Stimulated activated CD4-positive, alpha-beta T cell treated with anti-CD3 and anti-CD28 coated beads, TNF-alpha, amount 100 ng/mL, for 4 hours (primary cell): ENCODE data around the gene SLC39A7.

Experiments used
- DNase-seq, 3 experiments: peaks; one replicate each; pipeline ENCODE4 v3.0.0-alpha.2; 2020; ENCODE audit warnings: low read depth in 3 of 3

The SLC39A7 gene

GRCh38 chr6:33190504-33191107 lies 10.1 kb upstream of the SLC39A7 start:
- DNase-seq, result no peak

- no peak for DNase-seq
These were observed 9.1 kb upstream of the SLC39A7 start for GRCh38 chr6:33191383-33192104.

- no peak for DNase-seq
These were observed 8.5 kb upstream of the SLC39A7 start, which contains the start of gene COL11A2 for GRCh38 chr6:33192105-33192646. COL11A2 (minus strand) TSS chr6:33192467; CDS start chr6:33192240, 227 bp downstream.

GRCh38 chr6:33192671-33193602 lies 7.7 kb upstream of the SLC39A7 start:
- no peak for DNase-seq

GRCh38 chr6:33193619-33194018 lies 7.0 kb upstream of the SLC39A7 start:
- no peak for DNase-seq

GRCh38 chr6:33194431-33194979 lies 6.2 kb upstream of the SLC39A7 start:
- no peak for DNase-seq

GRCh38 chr6:33195304-33196165 lies 5.1 kb upstream of the SLC39A7 start:
- DNase-seq, result no peak

GRCh38 chr6:33197431-33198048 lies 3.1 kb upstream of the SLC39A7 start:
- DNase-seq, result no peak

GRCh38 chr6:33198159-33198852 lies 2.4 kb upstream of the SLC39A7 start:
- DNase-seq, result no peak

GRCh38 chr6:33198853-33199436 lies 1.7 kb upstream of the SLC39A7 start:
- no peak for DNase-seq

- peak; percentile 50 to 56 (median 51) for DNase-seq
These were observed 914 bp upstream of the SLC39A7 start for GRCh38 chr6:33199687-33200218.

GRCh38 chr6:33201147-33201545 lies 479 bp downstream of the SLC39A7 start:
- DNase-seq, result no peak

- DNase-seq, result no peak
These were observed 1.3 kb downstream of the SLC39A7 start for GRCh38 chr6:33201935-33202334.

GRCh38 chr6:33202799-33203198 lies 2.1 kb downstream of the SLC39A7 start:
- DNase-seq, result no peak

- no peak for DNase-seq
These were observed 2.9 kb downstream of the SLC39A7 start for GRCh38 chr6:33203443-33204164.

GRCh38 chr6:33204165-33204414 lies 3.4 kb downstream of the SLC39A7 start:
- DNase-seq, result no peak

GRCh38 chr6:33204415-33205190 lies 3.9 kb downstream of the SLC39A7 start, which contains the start of gene HSD17B8:
HSD17B8 (plus strand) TSS chr6:33204655; CDS start chr6:33204669, 14 bp downstream.
- DNase-seq, result peak; percentile 85 to 91 (median 85)
